Liver (tissue), 3 donors: ENCODE data around the gene EXT2.

Source experiments
- EGR1 ChIP-seq, 2 donors: IDR thresholded peaks; 2 replicates each; pipeline ENCODE4 v1.6.1; 2016 to 2018; ENCODE audit warnings: antibody characterized with exemption in 2 of 2, low read depth in 2 of 2
- FOXA1 ChIP-seq: IDR thresholded peaks from 2 replicates; pipeline ENCODE4 v1.6.1; 2016; ENCODE audit warnings: antibody characterized with exemption
- GABPA ChIP-seq, 2 donors: IDR thresholded peaks in 1 of 2; conservative IDR thresholded peaks in 1 of 2; 2 replicates each; pipeline ENCODE4 v1.6.1; 2016; ENCODE audit warnings: antibody characterized with exemption in 2 of 2, mild to moderate bottlenecking in 1 of 2, moderate library complexity in 1 of 2
- HNF4G ChIP-seq: IDR thresholded peaks from 2 replicates; pipeline ENCODE4 v1.6.1; 2016; ENCODE audit warnings: antibody characterized with exemption
- RAD21 ChIP-seq, 2 donors: IDR thresholded peaks; 2 replicates each; pipeline ENCODE4 v1.6.1; 2016; ENCODE audit warnings: antibody characterized with exemption in 2 of 2, mild to moderate bottlenecking in 2 of 2
- SP1 ChIP-seq: IDR thresholded peaks from 2 replicates; pipeline ENCODE4 v1.6.1; 2018; ENCODE audit warnings: antibody characterized with exemption, mild to moderate bottlenecking
- TAF1 ChIP-seq: conservative IDR thresholded peaks from 2 replicates; pipeline ENCODE4 v1.6.1; 2016; ENCODE audit warnings: antibody characterized with exemption, mild to moderate bottlenecking
- YY1 ChIP-seq: IDR thresholded peaks from 2 replicates; pipeline ENCODE4 v1.6.1; 2016; ENCODE audit warnings: antibody characterized with exemption, mild to moderate bottlenecking
- TF ChIP-seq, protein P1 (sequence below): fragments of 150-350 bp; IDR thresholded peaks from 2 replicates; pipeline ENCODE4 v1.5.1; 2017; ENCODE audit warnings: improper control_type of control experiment, low read depth, low read length; ENCODE audit not compliant: missing input control
- TF ChIP-seq, protein P2 (sequence below): IDR thresholded peaks from 2 replicates; pipeline ENCODE4 v1.6.1; 2016; ENCODE audit warnings: antibody characterized with exemption
- TF ChIP-seq, protein P3 (sequence below): IDR thresholded peaks from 2 replicates; pipeline ENCODE4 v1.6.1; 2016; ENCODE audit warnings: antibody characterized with exemption, mild to moderate bottlenecking
- TF ChIP-seq, protein P4 (sequence below): IDR thresholded peaks from 2 replicates; pipeline ENCODE4 v1.6.1; 2016; ENCODE audit warnings: antibody characterized with exemption
- TF ChIP-seq, protein P5 (sequence below): IDR thresholded peaks from 2 replicates; pipeline ENCODE4 v1.6.1; 2016; ENCODE audit warnings: antibody characterized with exemption
- donor health status: healthy.
- donor health status: healthy.

DNA sequence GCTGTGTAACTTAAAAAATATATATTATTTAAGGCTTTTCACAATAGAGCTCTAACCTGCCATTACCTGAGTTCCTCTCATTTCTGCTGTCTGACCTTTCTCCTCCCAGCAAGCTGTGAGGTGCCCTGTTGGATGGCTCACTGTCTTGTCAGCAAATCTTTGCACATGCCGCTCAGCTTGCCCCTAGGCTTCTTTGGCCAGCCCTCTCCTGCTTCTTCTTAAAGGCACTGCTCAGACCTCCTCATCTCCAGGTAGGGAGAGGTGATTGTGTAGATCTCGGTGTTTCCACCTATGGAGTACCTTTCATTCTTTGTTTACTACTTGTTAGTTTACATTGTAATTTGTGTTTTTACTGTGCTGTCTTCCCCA lies 96.5 kb downstream of the EXT2 start:
- TF ChIP-seq, protein P1, sequence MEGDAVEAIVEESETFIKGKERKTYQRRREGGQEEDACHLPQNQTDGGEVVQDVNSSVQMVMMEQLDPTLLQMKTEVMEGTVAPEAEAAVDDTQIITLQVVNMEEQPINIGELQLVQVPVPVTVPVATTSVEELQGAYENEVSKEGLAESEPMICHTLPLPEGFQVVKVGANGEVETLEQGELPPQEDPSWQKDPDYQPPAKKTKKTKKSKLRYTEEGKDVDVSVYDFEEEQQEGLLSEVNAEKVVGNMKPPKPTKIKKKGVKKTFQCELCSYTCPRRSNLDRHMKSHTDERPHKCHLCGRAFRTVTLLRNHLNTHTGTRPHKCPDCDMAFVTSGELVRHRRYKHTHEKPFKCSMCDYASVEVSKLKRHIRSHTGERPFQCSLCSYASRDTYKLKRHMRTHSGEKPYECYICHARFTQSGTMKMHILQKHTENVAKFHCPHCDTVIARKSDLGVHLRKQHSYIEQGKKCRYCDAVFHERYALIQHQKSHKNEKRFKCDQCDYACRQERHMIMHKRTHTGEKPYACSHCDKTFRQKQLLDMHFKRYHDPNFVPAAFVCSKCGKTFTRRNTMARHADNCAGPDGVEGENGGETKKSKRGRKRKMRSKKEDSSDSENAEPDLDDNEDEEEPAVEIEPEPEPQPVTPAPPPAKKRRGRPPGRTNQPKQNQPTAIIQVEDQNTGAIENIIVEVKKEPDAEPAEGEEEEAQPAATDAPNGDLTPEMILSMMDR: no peak
- TF ChIP-seq, protein P2, sequence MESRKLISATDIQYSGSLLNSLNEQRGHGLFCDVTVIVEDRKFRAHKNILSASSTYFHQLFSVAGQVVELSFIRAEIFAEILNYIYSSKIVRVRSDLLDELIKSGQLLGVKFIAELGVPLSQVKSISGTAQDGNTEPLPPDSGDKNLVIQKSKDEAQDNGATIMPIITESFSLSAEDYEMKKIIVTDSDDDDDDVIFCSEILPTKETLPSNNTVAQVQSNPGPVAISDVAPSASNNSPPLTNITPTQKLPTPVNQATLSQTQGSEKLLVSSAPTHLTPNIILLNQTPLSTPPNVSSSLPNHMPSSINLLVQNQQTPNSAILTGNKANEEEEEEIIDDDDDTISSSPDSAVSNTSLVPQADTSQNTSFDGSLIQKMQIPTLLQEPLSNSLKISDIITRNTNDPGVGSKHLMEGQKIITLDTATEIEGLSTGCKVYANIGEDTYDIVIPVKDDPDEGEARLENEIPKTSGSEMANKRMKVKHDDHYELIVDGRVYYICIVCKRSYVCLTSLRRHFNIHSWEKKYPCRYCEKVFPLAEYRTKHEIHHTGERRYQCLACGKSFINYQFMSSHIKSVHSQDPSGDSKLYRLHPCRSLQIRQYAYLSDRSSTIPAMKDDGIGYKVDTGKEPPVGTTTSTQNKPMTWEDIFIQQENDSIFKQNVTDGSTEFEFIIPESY: no peak
- TF ChIP-seq TAF1 (no peak), SP1 (no peak), YY1 (no peak), RAD21 (IDR thresholded peaks at IDR 0.05) (no peak), FOXA1 (no peak), EGR1 (IDR thresholded peaks at IDR 0.05; ENCODE audit: low read depth in 2 of 2) (no peak), HNF4G (no peak), GABPA (IDR thresholded peaks at IDR 0.05 in 1 of 2, conservative IDR thresholded peaks at IDR 0.05 in 1 of 2) (no peak)
- TF ChIP-seq, protein P3, sequence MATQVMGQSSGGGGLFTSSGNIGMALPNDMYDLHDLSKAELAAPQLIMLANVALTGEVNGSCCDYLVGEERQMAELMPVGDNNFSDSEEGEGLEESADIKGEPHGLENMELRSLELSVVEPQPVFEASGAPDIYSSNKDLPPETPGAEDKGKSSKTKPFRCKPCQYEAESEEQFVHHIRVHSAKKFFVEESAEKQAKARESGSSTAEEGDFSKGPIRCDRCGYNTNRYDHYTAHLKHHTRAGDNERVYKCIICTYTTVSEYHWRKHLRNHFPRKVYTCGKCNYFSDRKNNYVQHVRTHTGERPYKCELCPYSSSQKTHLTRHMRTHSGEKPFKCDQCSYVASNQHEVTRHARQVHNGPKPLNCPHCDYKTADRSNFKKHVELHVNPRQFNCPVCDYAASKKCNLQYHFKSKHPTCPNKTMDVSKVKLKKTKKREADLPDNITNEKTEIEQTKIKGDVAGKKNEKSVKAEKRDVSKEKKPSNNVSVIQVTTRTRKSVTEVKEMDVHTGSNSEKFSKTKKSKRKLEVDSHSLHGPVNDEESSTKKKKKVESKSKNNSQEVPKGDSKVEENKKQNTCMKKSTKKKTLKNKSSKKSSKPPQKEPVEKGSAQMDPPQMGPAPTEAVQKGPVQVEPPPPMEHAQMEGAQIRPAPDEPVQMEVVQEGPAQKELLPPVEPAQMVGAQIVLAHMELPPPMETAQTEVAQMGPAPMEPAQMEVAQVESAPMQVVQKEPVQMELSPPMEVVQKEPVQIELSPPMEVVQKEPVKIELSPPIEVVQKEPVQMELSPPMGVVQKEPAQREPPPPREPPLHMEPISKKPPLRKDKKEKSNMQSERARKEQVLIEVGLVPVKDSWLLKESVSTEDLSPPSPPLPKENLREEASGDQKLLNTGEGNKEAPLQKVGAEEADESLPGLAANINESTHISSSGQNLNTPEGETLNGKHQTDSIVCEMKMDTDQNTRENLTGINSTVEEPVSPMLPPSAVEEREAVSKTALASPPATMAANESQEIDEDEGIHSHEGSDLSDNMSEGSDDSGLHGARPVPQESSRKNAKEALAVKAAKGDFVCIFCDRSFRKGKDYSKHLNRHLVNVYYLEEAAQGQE: no peak
- TF ChIP-seq, protein P4, sequence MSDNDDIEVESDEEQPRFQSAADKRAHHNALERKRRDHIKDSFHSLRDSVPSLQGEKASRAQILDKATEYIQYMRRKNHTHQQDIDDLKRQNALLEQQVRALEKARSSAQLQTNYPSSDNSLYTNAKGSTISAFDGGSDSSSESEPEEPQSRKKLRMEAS: no peak
- TF ChIP-seq, protein P5, sequence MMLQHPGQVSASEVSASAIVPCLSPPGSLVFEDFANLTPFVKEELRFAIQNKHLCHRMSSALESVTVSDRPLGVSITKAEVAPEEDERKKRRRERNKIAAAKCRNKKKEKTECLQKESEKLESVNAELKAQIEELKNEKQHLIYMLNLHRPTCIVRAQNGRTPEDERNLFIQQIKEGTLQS: no peak
